Neuronal stem cell (in vitro differentiated cells): ENCODE results near the gene RAP1GDS1.
"Not testable (repeated sequence)": the region's sequence is repeated elsewhere in the genome, so short reads cannot be mapped to it uniquely, and the experiment has no call there.

ENCODE experiments used
- DNase-seq: peaks from one replicate; pipeline ENCODE4 v3.0.0-alpha.2; 2013; ENCODE audit warnings: low spot score
- H2AFZ ChIP-seq: one replicate; pipeline ENCODE4 v1.6.1; 2013; ENCODE audit warnings: mild to moderate bottlenecking, low read length, inconsistent platforms
- H2AK5ac ChIP-seq: 2 replicates; pipeline ENCODE4 v1.6.1; 2013; ENCODE audit warnings: low read depth, mild to moderate bottlenecking, inconsistent platforms, low read length, moderate library complexity, mixed read lengths
- H2BK120ac ChIP-seq: 2 replicates; pipeline ENCODE4 v1.6.1; 2013; ENCODE audit warnings: low read depth, mild to moderate bottlenecking, inconsistent platforms, low read length, moderate library complexity, mixed read lengths
- H2BK12ac ChIP-seq: one replicate; pipeline ENCODE4 v1.6.1; 2013; ENCODE audit warnings: low read length, inconsistent platforms
- H2BK15ac ChIP-seq: 2 replicates; pipeline ENCODE4 v1.6.1; 2013; ENCODE audit warnings: mild to moderate bottlenecking, low read length, inconsistent platforms, mixed read lengths
- H2BK5ac ChIP-seq: one replicate; pipeline ENCODE4 v1.6.1; 2013; ENCODE audit warnings: inconsistent platforms, mild to moderate bottlenecking, low read length, moderate library complexity
- H3K14ac ChIP-seq: one replicate; pipeline ENCODE4 v1.6.1; 2013; ENCODE audit warnings: low read length, inconsistent platforms
- H3K18ac ChIP-seq: 2 replicates; pipeline ENCODE4 v1.6.1; 2013; ENCODE audit warnings: low read length, inconsistent platforms
- H3K23ac ChIP-seq: 2 replicates; pipeline ENCODE4 v1.6.1; 2013; ENCODE audit warnings: low read depth, mild to moderate bottlenecking, mixed read lengths, low read length, inconsistent platforms; ENCODE audit not compliant: poor library complexity
- H3K27ac ChIP-seq: replicated peaks from 3 replicates; pipeline ENCODE4 v1.5.1; 2013; ENCODE audit warnings: low read length, inconsistent platforms
- H3K27me3 ChIP-seq, 3 experiments: 2 replicates each; pipeline ENCODE4 v1.6.1; 2013; ENCODE audit warnings: low read length in 3 of 3, mild to moderate bottlenecking in 2 of 3, inconsistent platforms in 1 of 3, low read depth in 1 of 3, mixed read lengths in 1 of 3, moderate library complexity in 1 of 3; ENCODE audit not compliant: control insufficient read depth in 3 of 3, insufficient read depth in 3 of 3
- H3K36me3 ChIP-seq, 2 donors: replicated peaks in 1 of 2; 2 replicates each; pipeline ENCODE4 v1.6.1; 2013; ENCODE audit warnings: low read length in 2 of 2; ENCODE audit not compliant: control insufficient read depth in 2 of 2, insufficient read depth in 2 of 2
- H3K4ac ChIP-seq: 2 replicates; pipeline ENCODE4 v1.6.1; 2013; ENCODE audit warnings: inconsistent platforms, mild to moderate bottlenecking, low read length, moderate library complexity
- H3K4me1 ChIP-seq, 2 donors: 1 replicate in 1 of 2; 2 replicates in 1 of 2; pipeline ENCODE4 v1.6.1; 2013; ENCODE audit warnings: low read length in 2 of 2, low read depth in 1 of 2; ENCODE audit not compliant: control insufficient read depth in 2 of 2, insufficient read depth in 1 of 2
- H3K4me2 ChIP-seq: one replicate; pipeline ENCODE4 v1.6.1; 2013; ENCODE audit warnings: mild to moderate bottlenecking, low read length, inconsistent platforms; ENCODE audit not compliant: insufficient read depth, poor library complexity, severe bottlenecking
- H3K4me3 ChIP-seq, 2 donors: 2 replicates each; pipeline ENCODE4 v1.5.1; 2013; ENCODE audit warnings: low read length in 2 of 2, mild to moderate bottlenecking in 2 of 2, inconsistent platforms in 1 of 2, moderate library complexity in 1 of 2
- H3K79me1 ChIP-seq: one replicate; pipeline ENCODE4 v1.6.1; 2013; ENCODE audit warnings: low read depth, mild to moderate bottlenecking, inconsistent platforms, low read length, moderate library complexity
- H3K9ac ChIP-seq: one replicate; pipeline ENCODE4 v1.6.1; 2013; ENCODE audit warnings: mild to moderate bottlenecking, low read depth, low read length, inconsistent platforms; ENCODE audit not compliant: poor library complexity
- H3K9me3 ChIP-seq, 2 donors: replicated peaks in 1 of 2; 2 replicates each; pipeline versions ENCODE3 to v1.6.1; 2013; ENCODE audit warnings: low read length in 2 of 2, mild to moderate bottlenecking in 2 of 2, inconsistent platforms in 1 of 2, low read depth in 1 of 2, mixed read lengths in 1 of 2, moderate library complexity in 1 of 2; ENCODE audit not compliant: control insufficient read depth in 2 of 2, insufficient read depth in 1 of 2
- H4K8ac ChIP-seq: one replicate; pipeline ENCODE4 v1.6.1; 2013; ENCODE audit warnings: low read depth, mild to moderate bottlenecking, inconsistent platforms, low read length, moderate library complexity
- H4K91ac ChIP-seq: one replicate; pipeline ENCODE4 v1.6.1; 2013; ENCODE audit warnings: low read length, low read depth, mild to moderate bottlenecking, inconsistent platforms; ENCODE audit not compliant: poor library complexity
- WGBS, 2 donors: extraction: QIAGEN DNeasy Blood & Tissue Kit; methylation state at CpG; one replicate each; pipeline ENCODE4 v1.1.7; 2013; ENCODE audit warnings: missing lambda C conversion rate in 2 of 2, mixed read lengths in 1 of 2; ENCODE audit not compliant: insufficient read length in 2 of 2, insufficient replicate concordance in 1 of 2; ENCODE audit errors: extremely low coverage in 2 of 2; 5-methylcytosine and 5-hydroxymethylcytosine counted together

The RAP1GDS1 gene

DNA sequence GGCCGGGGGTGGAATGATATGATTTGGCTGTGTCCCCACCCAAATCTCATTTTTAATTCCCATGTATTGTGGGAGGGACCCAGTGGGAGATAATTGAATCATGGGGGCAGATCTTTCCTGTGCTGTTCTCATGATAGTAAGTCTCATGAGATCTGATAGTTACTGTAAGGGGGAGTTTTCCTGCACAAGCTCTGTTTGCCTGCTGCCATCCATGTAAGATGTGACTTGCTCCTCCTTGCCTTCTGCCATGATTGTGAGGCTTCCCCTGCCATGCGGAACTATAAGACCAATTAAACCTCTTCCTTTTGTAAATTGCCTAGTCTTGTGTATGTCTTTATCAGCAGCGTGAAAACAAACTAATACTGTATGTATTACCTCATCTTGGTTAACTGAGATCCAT is 106.8 kb downstream of the RAP1GDS1 start:
- H3K9ac ChIP-seq, H2BK120ac ChIP-seq, DNase-seq, H2AFZ ChIP-seq, H2AK5ac ChIP-seq, H3K4me1 ChIP-seq, H3K18ac ChIP-seq, H3K14ac ChIP-seq, H3K4me2 ChIP-seq, H3K27ac ChIP-seq, H4K8ac ChIP-seq, H3K4ac ChIP-seq, H3K4me3 ChIP-seq, H3K79me1 ChIP-seq, H3K27me3 ChIP-seq, H2BK15ac ChIP-seq, H2BK12ac ChIP-seq, H3K23ac ChIP-seq, H4K91ac ChIP-seq, H2BK5ac ChIP-seq: not testable (repeated sequence)
- no CpG with 5 or more reads among the region's 3 CpGs for WGBS, 2 donors
- peaks cover 0 to 26% of the 10 kb centered on the region in 2 donors for H3K9me3 ChIP-seq
- peaks cover 3 to 10% of the 10 kb centered on the region in 2 donors for H3K36me3 ChIP-seq

DNA sequence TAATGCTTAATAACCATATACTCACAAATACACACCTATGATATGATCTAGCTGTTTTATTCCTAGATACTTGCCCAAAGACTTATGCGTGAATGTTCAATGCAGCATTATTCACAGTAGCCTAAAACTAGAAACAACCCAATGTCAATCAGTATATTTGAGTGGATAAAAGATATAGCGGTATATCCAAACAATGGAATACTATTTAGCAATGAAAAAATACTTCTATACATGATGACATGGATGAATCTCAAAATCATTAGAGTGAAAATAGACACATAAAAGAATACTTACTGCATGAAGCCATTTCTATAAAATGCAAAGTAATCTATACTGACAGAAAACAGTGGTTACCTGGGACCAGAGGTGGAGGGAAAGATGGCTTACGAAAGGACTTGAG is 108.1 kb downstream of the RAP1GDS1 start:
- no peak for DNase-seq
- H2BK120ac ChIP-seq: no peak overlapping the region

DNA sequence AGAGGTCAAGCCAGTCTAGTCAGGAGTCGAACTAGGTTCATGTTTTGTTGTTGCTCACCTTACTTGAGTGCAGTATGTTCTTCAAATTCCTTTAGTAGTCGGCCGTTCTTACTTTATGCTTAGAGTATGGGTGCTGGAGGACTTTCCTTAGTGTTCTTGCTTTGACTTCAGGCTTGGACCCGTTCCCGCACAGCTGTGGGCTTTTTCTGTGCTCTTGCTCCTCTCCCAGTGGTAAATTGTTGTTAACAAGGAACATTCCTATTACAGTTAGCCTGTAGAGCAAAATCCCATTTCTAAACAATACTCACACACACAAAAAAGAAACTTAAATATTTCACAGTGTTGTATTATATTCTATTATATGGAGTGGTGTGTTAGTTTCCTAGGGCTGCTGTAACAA is 113.5 kb downstream of the RAP1GDS1 start:
- Histone ChIP-seq H2BK15ac (no peak overlapping the region), H3K4ac (no peak overlapping the region), H2AK5ac (no peak overlapping the region), H3K27ac (no peak overlapping the region), H3K36me3 (peaks cover 0 to 3% of the 10 kb centered on the region in 2 donors), H3K23ac (no peak overlapping the region), H3K27me3 (no peaks in the 10 kb centered on the region), H3K4me3 (no peak overlapping the region), H3K4me1 (no peaks in the 10 kb centered on the region), H3K14ac (no peak overlapping the region), H4K8ac (no peak overlapping the region), H4K91ac (no peak overlapping the region), H2BK120ac (no peak overlapping the region), H3K9ac (no peak overlapping the region), H3K79me1 (no peaks in the 10 kb centered on the region), H2AFZ (no peak overlapping the region), H2BK5ac (no peak overlapping the region), H3K9me3 (no peaks in the 10 kb centered on the region), H2BK12ac (no peak overlapping the region), H3K4me2 (no peak overlapping the region), H3K18ac (no peak overlapping the region)
- no CpG with 5 or more reads among the region's 5 CpGs for WGBS, 2 donors
- DNase-seq: no peak

More for the DNA sequence above, 108.1 kb downstream of the RAP1GDS1 start:
- Histone ChIP-seq H2AFZ (no peak overlapping the region), H3K4me2 (no peak overlapping the region), H3K4ac (no peak overlapping the region), H2BK15ac (no peak overlapping the region), H4K91ac (no peak overlapping the region), H3K9ac (no peak overlapping the region), H3K36me3 (peaks cover 3 to 10% of the 10 kb centered on the region in 2 donors), H2BK12ac (no peak overlapping the region), H3K9me3 (peaks cover 0 to 26% of the 10 kb centered on the region in 2 donors), H3K18ac (no peak overlapping the region), H2AK5ac (no peak overlapping the region), H3K27ac (no peak overlapping the region), H2BK5ac (no peak overlapping the region), H3K79me1 (peaks cover 2% of the 10 kb centered on the region), H3K4me3 (no peak overlapping the region), H3K27me3 (no peaks in the 10 kb centered on the region), H4K8ac (no peak overlapping the region), H3K14ac (no peak overlapping the region), H3K4me1 (no peaks in the 10 kb centered on the region), H3K23ac (no peak overlapping the region)
- no CpG with 5 or more reads among the region's 3 CpGs for WGBS, 2 donors

DNA sequence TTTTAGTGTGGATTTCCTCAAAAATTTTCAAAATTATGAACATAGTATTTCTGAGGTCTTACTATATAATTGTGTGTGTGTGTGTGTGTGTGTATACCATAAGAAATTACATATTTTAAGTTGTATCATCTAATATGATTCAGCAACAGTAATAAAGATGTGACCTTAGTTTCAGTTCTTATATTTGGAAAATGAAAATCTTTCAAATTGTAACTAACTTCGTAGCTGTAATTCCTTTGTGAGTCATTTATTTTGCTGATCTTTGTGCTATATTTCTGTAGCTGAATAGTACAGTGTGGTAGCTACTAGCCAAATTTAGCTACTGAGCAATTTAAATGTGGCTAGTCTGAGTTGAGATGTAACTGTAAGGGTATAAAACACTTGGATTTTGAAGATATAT is 116.4 kb downstream of the RAP1GDS1 start:
- Histone ChIP-seq H3K4me2 (no peak overlapping the region), H2AFZ (no peak overlapping the region), H3K14ac (no peak overlapping the region), H3K9ac (no peak overlapping the region), H3K27me3 (no peaks in the 10 kb centered on the region), H2BK12ac (no peak overlapping the region), H3K27ac (no peak overlapping the region), H4K91ac (no peak overlapping the region), H3K18ac (no peak overlapping the region), H3K79me1 (no peaks in the 10 kb centered on the region), H4K8ac (no peak overlapping the region), H3K36me3 (no peaks in the 10 kb centered on the region), H3K9me3 (no peaks in the 10 kb centered on the region), H2BK120ac (no peak overlapping the region), H2BK5ac (no peak overlapping the region), H2AK5ac (no peak overlapping the region), H3K23ac (no peak overlapping the region), H3K4me1 (no peaks in the 10 kb centered on the region), H3K4ac (no peak overlapping the region), H3K4me3 (no peak overlapping the region), H2BK15ac (no peak overlapping the region)
- no CpG with 5 or more reads among the region's 1 CpG for WGBS, 2 donors
- DNase-seq: no peak
